Measurements from ENCODE around the gene MUSK. TPM values are rescaled to one million over a fixed set of nuclear protein-coding genes. Genes with fewer than 3 reads are reported as not detected.

MUSK gene
- polyA plus RNA-seq, 1 donor (not counting 4 experiments of a cell fraction or from before 2014, with no cell fraction given): not detected

DNA sequence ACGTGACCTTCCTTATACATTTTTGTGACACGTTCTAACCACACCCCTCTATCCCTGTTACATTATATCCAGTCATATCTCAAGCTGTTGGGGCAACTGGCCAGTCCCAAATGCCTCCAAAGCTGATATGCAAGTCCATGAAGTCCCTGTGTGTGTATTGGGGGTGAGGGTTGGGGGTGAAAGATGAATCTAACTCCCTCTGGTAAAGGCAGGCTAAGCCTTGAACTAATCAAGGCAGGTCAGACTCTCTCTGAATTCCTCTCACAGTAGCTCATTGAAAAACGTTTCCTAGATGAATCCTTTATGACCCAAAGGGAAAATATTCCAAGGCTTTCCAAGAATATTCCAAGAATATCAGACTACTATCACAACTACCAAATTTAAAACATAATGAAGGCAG is 174.4 kb downstream of the MUSK start:
- FAIRE-seq (no peak), DNase-seq (ENCODE audit: low read depth, low spot score) (no peak)
- Histone ChIP-seq H3K4me3 (ENCODE audit: control insufficient read depth in 2 of 3, extremely low read depth in 1 of 3, insufficient read depth in 2 of 3, low read depth in 1 of 3, low read length in 3 of 3) (no peak overlapping the region), H4K20me1 (ENCODE audit: control insufficient read depth, extremely low read depth, insufficient read depth, low read length) (no peaks in the 10 kb centered on the region), H2AFZ (ENCODE audit: control insufficient read depth, low read length) (no peak overlapping the region), H3K27ac (ENCODE audit: control insufficient read depth, insufficient read depth, low read length) (no peak overlapping the region), H3K27me3 (ENCODE audit: control insufficient read depth, extremely low read depth, insufficient read depth, low read length) (no peaks in the 10 kb centered on the region), H3K79me2 (ENCODE audit: control insufficient read depth, insufficient read depth, low read length) (no peaks in the 10 kb centered on the region), H3K4me1 (ENCODE audit: control insufficient read depth, extremely low read depth, insufficient read depth, low read length) (no peaks in the 10 kb centered on the region), H3K9me1 (ENCODE audit: control insufficient read depth, extremely low read depth, insufficient read depth, low read length) (no peaks in the 10 kb centered on the region), H3K9me3 (ENCODE audit: control insufficient read depth, low read depth, low read length) (no peaks in the 10 kb centered on the region), H3K4me2 (ENCODE audit: control insufficient read depth, extremely low read depth, insufficient read depth, low read depth, low read length) (no peak overlapping the region), H3K9ac (ENCODE audit: control insufficient read depth, extremely low read depth, insufficient read depth, low read length) (no peak overlapping the region), H3K36me3 (ENCODE audit: control insufficient read depth in 2 of 2, extremely low read depth in 1 of 2, insufficient read depth in 2 of 2, low read length in 2 of 2) (no peaks in the 10 kb centered on the region)
- dilution Hi-C loops (cut with MboI; ENCODE audit: extremely low pct_ligation_motif_present, low sequenced_read_pairs): no loop called here
- TF ChIP-seq, protein P1, sequence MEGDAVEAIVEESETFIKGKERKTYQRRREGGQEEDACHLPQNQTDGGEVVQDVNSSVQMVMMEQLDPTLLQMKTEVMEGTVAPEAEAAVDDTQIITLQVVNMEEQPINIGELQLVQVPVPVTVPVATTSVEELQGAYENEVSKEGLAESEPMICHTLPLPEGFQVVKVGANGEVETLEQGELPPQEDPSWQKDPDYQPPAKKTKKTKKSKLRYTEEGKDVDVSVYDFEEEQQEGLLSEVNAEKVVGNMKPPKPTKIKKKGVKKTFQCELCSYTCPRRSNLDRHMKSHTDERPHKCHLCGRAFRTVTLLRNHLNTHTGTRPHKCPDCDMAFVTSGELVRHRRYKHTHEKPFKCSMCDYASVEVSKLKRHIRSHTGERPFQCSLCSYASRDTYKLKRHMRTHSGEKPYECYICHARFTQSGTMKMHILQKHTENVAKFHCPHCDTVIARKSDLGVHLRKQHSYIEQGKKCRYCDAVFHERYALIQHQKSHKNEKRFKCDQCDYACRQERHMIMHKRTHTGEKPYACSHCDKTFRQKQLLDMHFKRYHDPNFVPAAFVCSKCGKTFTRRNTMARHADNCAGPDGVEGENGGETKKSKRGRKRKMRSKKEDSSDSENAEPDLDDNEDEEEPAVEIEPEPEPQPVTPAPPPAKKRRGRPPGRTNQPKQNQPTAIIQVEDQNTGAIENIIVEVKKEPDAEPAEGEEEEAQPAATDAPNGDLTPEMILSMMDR (optimal IDR thresholded peaks at IDR 0.05 in 1 of 3, IDR thresholded peaks at IDR 0.05 in 1 of 3, conservative IDR thresholded peaks at IDR 0.05 in 1 of 3; ENCODE audit: extremely low read depth in 1 of 3, insufficient read depth in 2 of 3, low read length in 3 of 3): no peak
- TF ChIP-seq EZH2 (IDR thresholded peaks at IDR 0.05; ENCODE audit: low read length): no peak

DNA sequence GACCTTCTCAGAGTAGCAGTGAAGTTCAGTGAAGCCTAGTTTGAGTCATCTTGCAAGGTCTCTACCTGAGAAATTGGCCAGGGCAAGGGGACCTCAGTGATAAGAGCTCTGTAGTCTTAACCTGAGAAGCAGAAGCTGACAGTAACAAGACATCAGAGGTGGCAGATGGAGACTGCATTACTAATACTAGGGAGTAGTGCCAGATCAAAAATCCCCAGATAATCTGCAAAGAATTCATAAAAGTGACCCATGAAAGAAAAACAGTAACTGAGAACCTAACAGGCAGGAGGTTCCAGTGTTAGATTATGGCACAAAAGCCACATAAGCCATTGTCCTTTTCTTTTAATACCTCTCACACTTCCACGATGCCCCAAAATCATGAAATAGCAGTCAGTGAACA is 175.5 kb downstream of the MUSK start:
- TF ChIP-seq EZH2 (IDR thresholded peaks at IDR 0.05; ENCODE audit: low read length): no peak
- TF ChIP-seq, protein P1 (optimal IDR thresholded peaks at IDR 0.05 in 1 of 3, IDR thresholded peaks at IDR 0.05 in 1 of 3, conservative IDR thresholded peaks at IDR 0.05 in 1 of 3; ENCODE audit: extremely low read depth in 1 of 3, insufficient read depth in 2 of 3, low read length in 3 of 3): no peak
- Histone ChIP-seq H2AFZ (ENCODE audit: control insufficient read depth, low read length) (no peak overlapping the region), H3K79me2 (ENCODE audit: control insufficient read depth, insufficient read depth, low read length) (no peaks in the 10 kb centered on the region), H3K36me3 (ENCODE audit: control insufficient read depth in 2 of 2, extremely low read depth in 1 of 2, insufficient read depth in 2 of 2, low read length in 2 of 2) (no peaks in the 10 kb centered on the region), H3K4me1 (ENCODE audit: control insufficient read depth, extremely low read depth, insufficient read depth, low read length) (no peaks in the 10 kb centered on the region), H4K20me1 (ENCODE audit: control insufficient read depth, extremely low read depth, insufficient read depth, low read length) (no peaks in the 10 kb centered on the region), H3K27ac (ENCODE audit: control insufficient read depth, insufficient read depth, low read length) (no peak overlapping the region), H3K4me2 (ENCODE audit: control insufficient read depth, extremely low read depth, insufficient read depth, low read depth, low read length) (no peak overlapping the region), H3K9me3 (ENCODE audit: control insufficient read depth, low read depth, low read length) (no peaks in the 10 kb centered on the region), H3K9me1 (ENCODE audit: control insufficient read depth, extremely low read depth, insufficient read depth, low read length) (no peaks in the 10 kb centered on the region), H3K9ac (ENCODE audit: control insufficient read depth, extremely low read depth, insufficient read depth, low read length) (no peak overlapping the region), H3K27me3 (ENCODE audit: control insufficient read depth, extremely low read depth, insufficient read depth, low read length) (no peaks in the 10 kb centered on the region), H3K4me3 (ENCODE audit: control insufficient read depth in 2 of 3, extremely low read depth in 1 of 3, insufficient read depth in 2 of 3, low read depth in 1 of 3, low read length in 3 of 3) (no peak overlapping the region)
- FAIRE-seq (no peak), DNase-seq (ENCODE audit: low read depth, low spot score) (no peak)
- dilution Hi-C loops (cut with MboI; ENCODE audit: extremely low pct_ligation_motif_present, low sequenced_read_pairs): no loop called here

Measured in keratinocyte (primary cell).